ENCODE results near the gene SNRPA1. TPM values are rescaled to one million over a fixed set of nuclear protein-coding genes. Genes with fewer than 3 reads are reported as not detected.

The SNRPA1 gene
- total RNA-seq, 1 donor from 2014 or later, result 30.4 TPM

DNA sequence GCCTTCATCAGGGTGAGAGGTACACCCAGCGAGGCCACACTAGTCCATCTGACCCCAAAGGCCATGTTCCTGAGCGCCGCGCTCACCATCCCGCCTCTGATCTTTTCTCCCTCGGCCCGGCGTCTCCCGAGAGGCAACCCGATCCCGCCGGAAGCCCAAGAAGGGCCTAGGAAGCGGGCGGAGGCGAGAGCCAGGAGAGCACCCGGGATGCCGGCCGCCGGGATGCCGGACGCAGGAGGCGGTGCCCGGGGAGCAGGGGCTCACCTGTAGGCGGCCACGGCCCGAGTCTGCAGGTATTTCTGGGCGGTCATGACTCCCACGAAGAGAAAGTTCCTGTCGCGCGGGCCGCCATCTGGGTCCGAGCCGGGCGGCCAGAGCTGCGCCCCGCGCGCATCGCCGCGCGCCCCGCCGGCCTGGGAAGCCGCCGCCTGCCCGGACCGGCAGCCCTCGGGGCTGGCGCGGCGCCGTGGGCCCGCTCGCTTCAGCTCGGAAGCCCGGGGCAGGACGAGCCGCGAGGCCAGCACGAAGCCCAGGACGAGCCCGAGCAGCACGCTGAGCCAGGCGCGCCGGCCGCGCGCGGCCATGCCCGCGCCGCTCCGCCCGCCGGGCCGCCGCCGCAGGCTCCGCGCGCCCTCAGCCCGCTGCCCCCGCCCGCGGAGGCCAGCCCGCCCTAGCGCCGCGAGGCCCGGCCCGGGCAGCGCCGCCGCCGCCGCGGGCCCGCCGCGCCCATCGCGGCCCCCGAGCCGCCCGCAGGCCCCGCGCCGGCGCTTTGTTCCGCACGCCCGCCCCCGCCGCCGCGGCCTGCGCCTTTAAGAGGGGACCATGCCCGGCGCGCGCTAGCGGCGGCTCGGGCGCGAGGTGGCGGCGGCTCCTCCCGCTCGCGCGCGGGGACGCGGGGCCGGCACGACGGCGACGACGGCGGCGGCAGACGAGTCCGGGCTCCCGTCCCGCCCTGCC is 43.9 kb downstream of the SNRPA1 start:
- peak; percentile 28 for ATAC-seq
- no peak for DNase-seq (ENCODE audit: missing footprints)

GRCh38 chr15:101250341-101250831 is 44.7 kb downstream of the SNRPA1 start:
- intact Hi-C loops (cut with DNase I), result loop anchor here (2.0 kb wide), 1 partner anchor 62 kb away; no protein-coding TSS in a partner anchor
- ATAC-seq, result peak; percentile 4
- no peak for DNase-seq (ENCODE audit: missing footprints)

More for the DNA sequence above, 43.9 kb downstream of the SNRPA1 start:
- intact Hi-C loops (cut with DNase I), result loop anchor here (1.0 to 2.0 kb wide), 2 partner anchors 62 to 130 kb away; no protein-coding TSS in a partner anchor

DNA sequence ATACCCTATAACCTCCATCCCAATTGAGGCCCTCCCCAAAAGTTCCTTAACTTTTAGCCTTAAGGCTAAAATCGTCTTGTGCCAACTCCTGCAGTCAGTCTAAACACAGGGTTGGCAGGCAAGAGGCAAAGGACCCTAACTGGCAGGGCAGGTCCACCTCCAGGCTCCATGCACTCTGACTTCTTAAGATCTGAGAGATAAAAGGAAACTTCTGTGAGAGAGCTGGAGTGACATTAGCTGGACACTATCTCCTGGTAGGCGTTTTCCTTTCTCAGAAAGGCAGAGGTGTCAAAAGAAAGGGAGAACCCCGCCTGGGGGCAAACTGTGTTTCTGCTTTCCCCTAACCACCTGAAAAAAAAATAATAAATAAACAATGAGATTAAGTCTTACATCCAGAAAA is 46.8 kb downstream of the SNRPA1 start:
- ATAC-seq (no peak), DNase-seq (ENCODE audit: missing footprints) (no peak)
- intact Hi-C loops (cut with DNase I), result no loop called here

DNA sequence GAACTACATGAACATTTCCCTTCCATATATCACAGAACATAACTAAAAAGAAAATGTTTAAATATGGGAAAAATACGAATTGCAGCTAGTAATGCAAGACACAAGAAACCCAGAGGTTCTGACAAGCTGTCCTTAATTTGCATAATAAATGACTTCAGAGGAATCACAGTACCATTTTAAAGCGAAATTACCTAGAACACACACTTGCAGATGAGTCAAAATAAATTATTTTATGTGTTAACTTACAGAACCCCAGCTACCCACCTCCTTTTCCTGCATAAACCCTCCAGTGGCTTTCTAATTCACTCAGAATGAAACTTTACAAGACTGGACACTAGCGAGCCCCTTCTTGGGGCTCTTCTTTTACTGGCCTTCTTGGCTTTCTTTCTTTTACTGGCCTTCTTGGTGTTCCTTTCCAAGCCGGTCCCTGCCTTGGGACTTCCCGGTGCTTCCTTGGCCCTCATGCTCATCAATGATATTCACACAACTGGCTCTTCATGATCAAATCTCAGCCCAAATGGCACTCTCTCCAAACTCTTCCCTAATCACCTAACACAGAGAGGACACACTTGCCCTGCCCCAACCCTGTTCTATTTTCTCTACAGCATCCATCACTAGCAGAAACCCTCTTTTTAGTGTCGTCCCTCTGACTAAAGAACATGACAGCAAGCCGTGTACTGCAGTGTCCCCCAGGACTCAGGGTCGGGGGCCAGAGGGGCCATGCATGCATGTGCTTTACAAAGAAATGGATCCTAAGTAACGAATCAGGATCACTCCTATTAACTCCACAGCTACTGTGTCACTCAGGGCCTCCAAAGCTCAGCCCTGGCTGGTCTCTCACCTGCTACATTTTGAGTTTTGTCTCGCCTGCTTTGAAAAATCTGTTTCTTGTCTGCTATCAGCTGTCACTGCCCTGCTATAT is 48.0 kb downstream of the SNRPA1 start:
- no peak for ATAC-seq
- intact Hi-C loops (cut with DNase I), result no loop called here
- no peak for DNase-seq (ENCODE audit: missing footprints)

- intact Hi-C loops (cut with DNase I), result no loop called here
- no peak for ATAC-seq
- DNase-seq (ENCODE audit: missing footprints), result no peak
These were observed 48.7 kb downstream of the SNRPA1 start for GRCh38 chr15:101246391-101246790.

- intact Hi-C loops (cut with DNase I), result loop anchor here (5.0 kb wide), 1 partner anchor 43 kb away; no protein-coding TSS in a partner anchor
- ATAC-seq (no peak), DNase-seq (ENCODE audit: missing footprints) (no peak)
These were observed 50.0 kb downstream of the SNRPA1 start for GRCh38 chr15:101244889-101245668.

GRCh38 chr15:101244036-101244781 is 50.8 kb downstream of the SNRPA1 start:
- ATAC-seq (no peak), DNase-seq (ENCODE audit: missing footprints) (no peak)
- intact Hi-C loops (cut with DNase I), result loop anchor here (5.0 kb wide), 1 partner anchor 42 kb away; no protein-coding TSS in a partner anchor

DNA sequence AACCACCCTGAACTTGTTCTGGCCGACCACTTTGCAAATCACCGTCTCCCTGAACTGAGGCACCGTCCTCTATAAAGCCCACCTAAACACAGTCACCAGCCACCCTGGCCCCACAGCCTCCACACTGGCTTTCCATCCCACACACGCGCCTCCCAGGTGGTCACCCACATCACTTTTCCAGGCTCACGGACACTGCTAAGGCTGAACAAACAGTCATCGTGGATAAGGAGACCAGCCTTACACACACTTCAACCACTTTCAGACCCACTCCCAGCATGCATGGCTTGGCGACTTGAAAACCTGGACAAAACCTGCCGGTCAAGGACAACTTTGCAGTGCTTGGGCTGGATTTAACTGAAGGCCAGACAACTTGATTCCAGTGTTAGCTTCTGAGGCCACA is 51.6 kb downstream of the SNRPA1 start:
- DNase-seq (ENCODE audit: missing footprints) (no peak), ATAC-seq (no peak)
- intact Hi-C loops (cut with DNase I), result loop anchor here (5.0 kb wide), 1 partner anchor 41 kb away; no protein-coding TSS in a partner anchor

DNA sequence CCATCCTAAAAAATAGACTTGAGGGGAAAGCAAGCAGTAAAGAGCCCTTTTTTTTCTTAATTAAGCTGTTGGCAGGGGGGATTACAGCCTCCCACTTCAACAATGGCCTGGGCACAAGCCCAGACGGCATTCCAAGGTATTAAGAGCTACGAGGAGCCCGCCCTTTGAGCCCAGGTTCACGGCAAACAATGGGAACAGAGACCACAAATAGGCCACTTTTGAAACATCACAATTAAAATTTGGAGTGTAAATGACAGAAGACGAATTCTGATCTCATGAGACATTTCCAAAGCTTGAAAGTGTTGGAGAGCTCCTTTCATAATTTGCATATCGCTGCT is 52.1 kb downstream of the SNRPA1 start:
- ATAC-seq (no peak), DNase-seq (ENCODE audit: missing footprints) (no peak)
- intact Hi-C loops (cut with DNase I), result loop anchor here (5.0 kb wide), 1 partner anchor 41 kb away; no protein-coding TSS in a partner anchor

DNA sequence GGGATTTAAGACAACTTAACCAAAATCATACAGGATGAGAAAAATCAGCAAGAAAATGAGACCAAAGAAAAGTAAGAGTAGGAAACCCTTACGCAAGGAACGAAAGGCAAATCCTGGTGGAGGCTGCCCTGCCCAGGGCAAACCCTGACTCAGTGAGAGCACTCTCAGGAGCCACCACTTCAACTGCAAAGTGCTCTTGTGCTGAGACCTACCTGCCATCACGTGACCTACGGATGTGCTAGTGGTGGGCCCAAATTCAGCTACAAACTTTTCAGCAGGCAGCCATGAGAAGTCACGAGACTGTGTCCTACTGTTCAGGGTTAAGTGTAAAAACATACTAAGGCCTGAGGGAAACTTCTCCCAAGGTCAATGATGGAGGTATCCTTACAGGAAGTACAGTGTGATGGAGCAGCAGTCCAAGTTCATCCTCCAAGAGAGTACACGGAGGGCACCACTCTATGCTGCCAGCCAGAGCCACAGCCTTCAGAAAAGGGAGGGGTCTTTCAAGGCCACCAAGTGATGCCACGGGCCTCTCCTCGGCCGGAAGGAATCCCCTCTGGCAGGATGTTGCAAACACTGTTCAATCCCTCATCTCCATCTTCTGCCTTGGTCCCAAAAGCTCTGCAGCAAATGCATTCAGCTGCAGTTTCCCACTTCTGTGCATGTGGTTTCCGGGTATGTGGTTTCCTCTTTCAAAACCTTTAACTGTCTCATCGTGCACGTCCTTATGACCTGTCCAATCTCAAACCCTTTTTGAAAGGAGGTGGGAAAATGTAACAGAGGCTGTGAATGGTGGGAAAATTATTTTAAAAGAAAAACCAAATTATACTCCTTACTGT is 52.7 kb downstream of the SNRPA1 start:
- DNase-seq (ENCODE audit: missing footprints), result no peak
- intact Hi-C loops (cut with DNase I), result loop anchor here (5.0 kb wide), 1 partner anchor 40 kb away; no protein-coding TSS in a partner anchor
- ATAC-seq, result no peak

- peak; percentile 90 for ATAC-seq
- DNase-seq (ENCODE audit: missing footprints), result no peak
- intact Hi-C loops (cut with DNase I), result loop anchor here (5.0 kb wide), 1 partner anchor 38 kb away; no protein-coding TSS in a partner anchor
These were observed 54.7 kb downstream of the SNRPA1 start for GRCh38 chr15:101240358-101240757.

GRCh38 chr15:101239724-101240136 is 55.3 kb downstream of the SNRPA1 start:
- intact Hi-C loops (cut with DNase I), result loop anchor here (5.0 kb wide), 1 partner anchor 37 kb away; no protein-coding TSS in a partner anchor
- ATAC-seq, result no peak
- DNase-seq (ENCODE audit: missing footprints), result no peak

DNA sequence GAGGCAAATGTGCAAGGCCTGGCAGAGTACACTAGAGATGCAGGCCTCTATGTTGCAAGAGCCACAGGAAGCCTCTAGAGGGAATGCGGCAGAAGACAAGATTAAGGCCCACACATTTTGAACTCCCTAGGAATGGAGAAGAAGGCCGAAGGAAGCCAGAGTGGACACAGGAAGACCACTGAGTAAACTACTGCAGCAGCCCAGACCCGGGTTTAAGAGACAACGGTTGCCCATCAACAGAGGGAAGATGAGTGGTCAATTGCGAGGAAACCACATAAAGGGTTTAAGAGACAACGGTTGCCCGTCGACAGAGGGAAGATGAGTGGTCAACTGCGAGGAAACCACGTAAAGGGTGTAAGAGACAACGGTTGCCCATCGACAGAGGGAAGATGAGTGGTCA is 57.8 kb downstream of the SNRPA1 start:
- DNase-seq (ENCODE audit: missing footprints), result no peak
- ATAC-seq, result peak; percentile 35
- intact Hi-C loops (cut with DNase I), result no loop called here

DNA sequence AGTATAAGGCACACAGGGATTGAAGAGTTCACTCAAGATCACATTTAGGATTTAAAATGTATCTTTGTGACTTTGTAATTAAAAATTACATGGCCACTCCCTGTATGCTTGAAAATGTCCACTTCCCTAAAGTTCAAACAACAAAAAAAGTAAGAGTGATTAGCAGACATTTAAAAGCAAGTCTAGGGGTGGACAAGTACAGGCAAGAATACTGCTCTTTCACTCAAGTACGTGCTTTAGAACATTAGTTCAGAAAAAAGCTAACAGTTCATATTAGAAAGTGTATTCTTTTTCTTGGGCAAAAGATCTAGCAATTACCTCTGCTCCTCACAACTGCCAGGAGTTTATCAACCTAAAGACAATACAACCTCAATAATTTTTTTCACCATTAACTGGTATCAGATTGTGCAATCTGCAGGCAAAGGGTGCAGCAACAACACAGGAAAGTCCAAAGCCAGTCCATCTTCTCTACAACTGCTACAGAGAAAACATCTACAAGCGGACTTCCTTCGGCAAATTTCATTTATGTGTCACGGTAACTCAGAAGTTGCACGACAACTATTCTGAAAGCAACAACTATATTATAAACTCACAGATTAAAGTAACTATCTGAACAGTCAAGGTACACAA is 61.3 kb downstream of the SNRPA1 start:
- no peak for ATAC-seq
- intact Hi-C loops (cut with DNase I), result no loop called here
- DNase-seq (ENCODE audit: missing footprints), result no peak

GRCh38 chr15:101232677-101233076 is 62.4 kb downstream of the SNRPA1 start:
- intact Hi-C loops (cut with DNase I), result no loop called here
- ATAC-seq, result peak; percentile 74
- DNase-seq (ENCODE audit: missing footprints), result no peak

Data from Right ventricle myocardium inferior (tissue), 1 donor.